HG03469 (cell line): ENCODE results near the gene FRS2.

Experiments
- ATAC-seq: cut with Tn5 transposase; IDR thresholded peaks from one replicate; pipeline ENCODE4 v1.9.1; 2021; ENCODE audit warnings: mild to moderate bottlenecking, moderate library complexity, moderate number of reproducible peaks; ENCODE audit not compliant: unreplicated experiment

Gene FRS2

DNA sequence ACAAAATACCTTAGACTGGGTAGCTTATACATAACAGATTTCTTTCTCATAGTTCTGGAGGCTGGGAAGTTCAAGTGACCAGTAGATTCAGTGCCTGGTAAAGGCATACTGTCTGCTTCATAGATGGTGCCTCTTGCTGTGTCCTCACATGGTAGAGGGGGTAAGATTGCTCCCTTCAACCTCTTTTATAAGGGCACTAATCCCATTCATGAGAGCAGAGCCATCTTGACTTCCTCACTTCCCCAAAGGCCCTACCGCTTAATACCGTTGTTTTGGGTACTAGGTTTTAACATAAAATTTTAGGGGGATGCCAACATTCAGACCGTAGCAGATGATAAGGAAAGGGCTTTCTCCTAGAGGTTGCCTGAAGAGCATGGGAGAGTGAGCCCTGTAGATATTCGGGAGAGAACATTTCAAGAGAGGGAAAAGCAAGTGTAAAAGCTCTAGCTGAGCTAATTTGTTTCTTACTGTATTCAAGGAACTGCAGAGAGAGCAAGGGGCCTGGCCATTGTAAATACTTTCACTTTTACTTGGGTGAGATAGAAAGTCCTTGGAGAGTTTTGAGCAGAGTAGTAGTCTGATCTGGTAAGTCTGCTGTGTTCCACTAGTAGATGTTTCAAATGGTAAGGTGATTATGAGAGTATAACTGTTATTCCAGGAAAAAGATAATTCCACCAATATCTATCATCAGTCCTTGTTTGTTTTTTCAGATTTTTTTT lies 27.3 kb downstream of the FRS2 start:
- peak; percentile 82 for ATAC-seq

DNA sequence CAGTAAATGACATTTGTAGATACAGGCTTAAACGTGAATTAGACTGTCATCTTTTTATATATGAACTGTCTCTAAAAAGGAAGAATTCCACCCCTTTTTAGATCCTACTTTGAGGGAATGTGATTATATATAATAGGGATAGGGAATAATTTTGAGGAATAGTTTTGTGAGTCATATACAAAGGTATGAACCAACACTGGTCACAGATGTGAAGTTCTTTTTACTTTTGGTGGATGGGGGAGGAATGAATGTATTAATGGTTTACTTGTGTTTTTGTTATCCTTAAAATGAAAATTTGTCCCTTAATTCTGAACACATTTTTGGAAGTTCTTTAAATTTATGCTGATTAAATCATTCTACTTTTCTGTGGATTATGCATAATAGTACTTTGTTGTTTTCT lies 30.4 kb downstream of the FRS2 start:
- ATAC-seq, result no peak

GRCh38 chr12:69501154-69501895 lies 31.1 kb downstream of the FRS2 start:
- no peak for ATAC-seq

- ATAC-seq, result no peak
These were observed 32.3 kb downstream of the FRS2 start for GRCh38 chr12:69502345-69503081.

DNA sequence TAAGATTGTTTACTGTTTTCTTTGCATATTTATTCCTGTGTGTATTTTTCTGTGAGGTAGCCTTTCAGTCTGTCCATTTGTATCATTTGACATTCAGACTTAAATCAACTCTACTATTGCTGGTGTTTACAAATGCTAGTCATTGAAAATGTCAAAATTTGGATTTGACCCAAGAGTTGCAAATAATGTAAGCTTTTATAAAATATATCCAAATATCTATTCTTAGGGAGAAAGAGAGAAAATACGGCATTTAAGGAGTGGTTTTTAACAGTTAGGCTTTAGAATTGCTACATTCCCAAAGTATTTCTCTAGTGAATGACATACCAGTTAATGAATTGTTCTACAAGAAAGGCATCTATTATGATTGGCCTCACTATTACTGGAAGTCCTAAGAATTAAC lies 37.9 kb downstream of the FRS2 start:
- no peak for ATAC-seq

- ATAC-seq, result no peak
These were observed 38.4 kb downstream of the FRS2 start for GRCh38 chr12:69508621-69509020.

- no peak for ATAC-seq
These were observed 39.1 kb downstream of the FRS2 start for GRCh38 chr12:69509308-69509736.

DNA sequence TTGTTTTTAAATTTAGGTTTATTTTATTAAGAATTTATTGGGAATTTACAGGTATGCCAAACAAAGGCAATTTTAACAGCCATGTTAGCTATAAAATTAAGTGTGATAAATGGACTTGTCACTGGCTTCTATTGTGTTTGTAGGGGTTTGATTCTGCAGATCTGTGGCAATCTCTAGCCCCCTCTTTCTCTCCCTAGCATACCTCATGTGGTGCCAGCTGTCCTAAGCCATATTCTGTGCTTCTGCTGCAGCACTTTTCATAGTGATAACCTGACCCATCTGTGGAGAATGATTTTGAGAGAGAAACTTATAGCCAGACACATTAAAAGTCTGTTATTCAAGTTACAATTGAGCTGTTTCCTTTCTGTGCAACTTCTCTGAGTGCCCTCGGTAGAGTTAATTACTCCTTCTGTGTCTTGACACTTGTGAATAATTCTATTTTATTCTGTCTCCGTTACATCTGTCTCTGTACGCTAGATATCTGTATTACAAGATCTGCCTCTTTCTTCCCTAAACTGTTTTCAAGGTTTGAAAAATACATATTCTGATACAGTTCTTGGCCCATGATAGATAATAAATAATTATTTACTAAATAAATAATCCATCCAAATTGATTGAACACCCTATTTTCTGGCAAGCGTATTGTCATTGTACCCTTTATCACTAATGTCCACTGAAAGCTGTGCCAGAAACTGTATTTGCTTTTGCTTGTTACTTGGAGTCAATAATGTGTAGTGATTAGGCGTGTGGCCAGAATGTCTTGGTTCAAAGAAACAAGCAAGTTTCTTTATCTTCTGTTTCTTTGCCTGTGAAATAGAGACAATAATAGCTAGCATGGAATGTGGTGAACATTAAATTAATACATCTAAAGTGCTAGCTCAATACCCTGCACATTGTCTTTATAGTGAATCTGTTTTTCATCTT lies 40.0 kb downstream of the FRS2 start:
- no peak for ATAC-seq

GRCh38 chr12:69511016-69511415 lies 40.8 kb downstream of the FRS2 start:
- ATAC-seq, result no peak

- ATAC-seq, result no peak
These were observed 41.5 kb downstream of the FRS2 start for GRCh38 chr12:69511469-69512267.

- ATAC-seq, result no peak
These were observed 42.6 kb downstream of the FRS2 start for GRCh38 chr12:69512820-69513219.

GRCh38 chr12:69513297-69513696 lies 43.1 kb downstream of the FRS2 start:
- no peak for ATAC-seq

- ATAC-seq, result no peak
These were observed 43.9 kb downstream of the FRS2 start for GRCh38 chr12:69514111-69514510.

- no peak for ATAC-seq
These were observed 44.7 kb downstream of the FRS2 start for GRCh38 chr12:69514845-69515244.

- no peak for ATAC-seq
These were observed 45.3 kb downstream of the FRS2 start for GRCh38 chr12:69515394-69515930.

DNA sequence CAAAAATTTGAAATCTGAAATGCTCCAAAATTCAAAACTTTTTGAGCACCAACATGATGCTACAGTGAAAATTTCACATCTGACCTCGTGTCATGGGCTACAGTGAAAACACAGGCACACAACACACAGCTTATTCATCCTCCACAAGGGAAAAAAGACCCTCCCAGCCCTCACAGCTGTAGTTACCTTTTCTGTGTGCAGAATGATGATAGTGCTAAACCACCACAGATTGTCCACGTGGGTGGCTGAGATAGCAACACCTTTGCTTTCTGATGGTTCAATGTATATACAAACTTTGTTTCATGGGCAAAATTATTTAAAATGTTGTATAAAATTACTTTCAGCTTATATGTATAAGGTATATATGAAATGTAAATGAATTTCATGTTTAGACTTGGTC lies 46.8 kb downstream of the FRS2 start:
- ATAC-seq, result no peak

DNA sequence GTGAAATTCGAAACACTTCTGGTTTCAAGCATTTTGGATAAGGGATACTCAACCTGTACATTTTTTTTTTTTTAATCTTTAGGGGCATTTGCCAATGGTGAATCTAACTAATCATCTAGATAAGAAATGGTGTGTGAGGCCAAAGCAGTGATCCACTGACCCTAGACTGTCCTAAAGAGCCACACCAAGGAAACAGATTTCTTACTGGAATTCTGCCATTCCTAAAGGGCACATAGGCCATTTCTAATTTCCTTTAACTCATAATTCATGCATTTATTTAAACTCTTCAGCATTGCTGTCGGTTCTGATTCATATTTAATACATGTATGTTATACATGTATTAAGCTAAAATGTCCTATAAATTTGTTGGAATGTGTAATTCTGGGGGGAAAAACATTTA lies 47.2 kb downstream of the FRS2 start:
- no peak for ATAC-seq

GRCh38 chr12:69519871-69520270 lies 49.7 kb downstream of the FRS2 start:
- no peak for ATAC-seq

GRCh38 chr12:69523433-69524330 lies 53.5 kb downstream of the FRS2 start:
- ATAC-seq, result no peak
